HG02943 (cell line): ENCODE data around the gene BDKRB1.

Experiments
- ATAC-seq: cut with Tn5 transposase; IDR thresholded peaks from one replicate; pipeline ENCODE4 v1.9.1; 2021; ENCODE audit warnings: mild to moderate bottlenecking, low read depth, moderate library complexity; ENCODE audit not compliant: unreplicated experiment

Gene BDKRB1

GRCh38 chr14:96275177-96276112 is 19.4 kb downstream of the BDKRB1 start:
- no peak for ATAC-seq

- ATAC-seq, result no peak
These were observed 21.9 kb downstream of the BDKRB1 start for GRCh38 chr14:96277890-96278289.

GRCh38 chr14:96279564-96279963 is 23.6 kb downstream of the BDKRB1 start:
- no peak for ATAC-seq

- ATAC-seq, result no peak
These were observed 24.1 kb downstream of the BDKRB1 start for GRCh38 chr14:96280104-96280503.

GRCh38 chr14:96281486-96281885 is 25.5 kb downstream of the BDKRB1 start:
- ATAC-seq, result no peak

GRCh38 chr14:96284008-96284407 is 28.0 kb downstream of the BDKRB1 start:
- no peak for ATAC-seq

- ATAC-seq, result no peak
These were observed 28.4 kb downstream of the BDKRB1 start for GRCh38 chr14:96284430-96284829.

- ATAC-seq, result no peak
These were observed 29.7 kb downstream of the BDKRB1 start for GRCh38 chr14:96285667-96286066.

- no peak for ATAC-seq
These were observed 30.2 kb downstream of the BDKRB1 start for GRCh38 chr14:96286251-96286650.

- ATAC-seq, result no peak
These were observed 31.8 kb downstream of the BDKRB1 start for GRCh38 chr14:96287856-96288255.

GRCh38 chr14:96294246-96294645 is 38.2 kb downstream of the BDKRB1 start:
- ATAC-seq, result no peak

- no peak for ATAC-seq
These were observed 41.0 kb downstream of the BDKRB1 start for GRCh38 chr14:96297000-96297399.

GRCh38 chr14:96297997-96298515 is 42.0 kb downstream of the BDKRB1 start:
- no peak for ATAC-seq

- no peak for ATAC-seq
These were observed 43.4 kb downstream of the BDKRB1 start for GRCh38 chr14:96299441-96299840.

GRCh38 chr14:96303981-96304380 is 48.0 kb downstream of the BDKRB1 start:
- no peak for ATAC-seq

- ATAC-seq, result no peak
These were observed 48.9 kb downstream of the BDKRB1 start for GRCh38 chr14:96304956-96305355.

GRCh38 chr14:96307434-96307833 is 51.4 kb downstream of the BDKRB1 start:
- ATAC-seq, result no peak

GRCh38 chr14:96309133-96309895 is 53.3 kb downstream of the BDKRB1 start:
- no peak for ATAC-seq

GRCh38 chr14:96309896-96310330 is 53.9 kb downstream of the BDKRB1 start:
- ATAC-seq, result no peak

- no peak for ATAC-seq
These were observed 54.9 kb downstream of the BDKRB1 start for GRCh38 chr14:96310906-96311305.
